Measurements from ENCODE around the gene DAPK3. TPM values are rescaled to one million over a fixed set of nuclear protein-coding genes. Genes with fewer than 3 reads are reported as not detected.
"Not testable (repeated sequence)": the region's sequence is repeated elsewhere in the genome, so short reads cannot be mapped to it uniquely, and the experiment has no call there.

The DAPK3 gene
- total and polyA plus RNA-seq, 2 experiments from 2014 or later = 103 to 140 TPM

- H3K36me3 ChIP-seq (replicated peaks; ENCODE audit: insufficient read depth, low read depth) = no peaks in the 10 kb centered on the region
- H4K20me1 ChIP-seq (ENCODE audit: insufficient read depth, poor library complexity, severe bottlenecking) = peaks cover 64% of the 10 kb centered on the region
- H3K9me2 ChIP-seq (replicated peaks; ENCODE audit: insufficient read depth) = no peaks in the 10 kb centered on the region
- no peak overlapping the region for H3K4me3 ChIP-seq
- peak; percentile 21 for DNase-seq (ENCODE audit: low spot score)
- WGBS (ENCODE audit: low lambda C conversion rate, missing lambda C conversion rate) = 63% methylated on average over 24 of the region's 24 CpGs
- no peak for TF ChIP-seq CTCF (IDR thresholded peaks at IDR 0.05; ENCODE audit: poor library complexity)
- TF ChIP-seq EZH2 (IDR thresholded peaks at IDR 0.05; ENCODE audit: borderline replicate concordance) = no peak
- no peak for TF ChIP-seq EZH2phosphoT487 (IDR thresholded peaks at IDR 0.05; ENCODE audit: low read depth, severe bottlenecking, unreplicated experiment)
- peaks cover 36% of the 10 kb centered on the region for H3K4me1 ChIP-seq (ENCODE audit: insufficient read depth)
- H3K9me3 ChIP-seq (ENCODE audit: low read depth) = no peaks in the 10 kb centered on the region
- no peak overlapping the region for H2AFZ ChIP-seq
- H3K27ac ChIP-seq = no peak overlapping the region
- peaks cover 80% of the 10 kb centered on the region for H3K79me2 ChIP-seq
- no peaks in the 10 kb centered on the region for H3K27me3 ChIP-seq
- H3K4me2 ChIP-seq = peak overlapping the region; percentile 98
Measured at GRCh38 chr19:4009990-4010807, 39.3 kb upstream of the DAPK3 start.

- Histone ChIP-seq H2AFZ (peak overlapping the region; percentile 60), H3K9me3 (ENCODE audit: low read depth) (no peaks in the 10 kb centered on the region), H3K4me1 (ENCODE audit: insufficient read depth) (peaks cover 33% of the 10 kb centered on the region), H3K27ac (peak overlapping the region; percentile 68), H3K9me2 (replicated peaks; ENCODE audit: insufficient read depth) (no peaks in the 10 kb centered on the region), H3K4me2 (peak overlapping the region; percentile 98), H3K36me3 (replicated peaks; ENCODE audit: insufficient read depth, low read depth) (no peaks in the 10 kb centered on the region), H4K20me1 (ENCODE audit: insufficient read depth, poor library complexity, severe bottlenecking) (peaks cover 48% of the 10 kb centered on the region), H3K4me3 (peak overlapping the region; percentile 91), H3K27me3 (no peaks in the 10 kb centered on the region), H3K79me2 (peaks cover 58% of the 10 kb centered on the region)
- TF ChIP-seq EZH2phosphoT487 (IDR thresholded peaks at IDR 0.05; ENCODE audit: low read depth, severe bottlenecking, unreplicated experiment) (no peak), CTCF (IDR thresholded peaks at IDR 0.05; ENCODE audit: poor library complexity) (no peak), EZH2 (IDR thresholded peaks at IDR 0.05; ENCODE audit: borderline replicate concordance) (no peak)
- DNase-seq (ENCODE audit: low spot score) = peak; percentile 63
- 1% methylated on average over 23 of the region's 55 CpGs for WGBS (ENCODE audit: low lambda C conversion rate, missing lambda C conversion rate)
Measured at GRCh38 chr19:4007836-4008539, 37.1 kb upstream of the DAPK3 start.

- peaks cover 51% of the 10 kb centered on the region for H3K79me2 ChIP-seq
- peak within 1 kb of the TSS; percentile 91 for H3K4me3 ChIP-seq
- no peaks in the 10 kb centered on the region for H3K27me3 ChIP-seq
- WGBS (ENCODE audit: low lambda C conversion rate, missing lambda C conversion rate) = under 1% methylated on average over 51 of the region's 91 CpGs
- peaks cover 41% of the 10 kb centered on the region for H4K20me1 ChIP-seq (ENCODE audit: insufficient read depth, poor library complexity, severe bottlenecking)
- H3K4me1 ChIP-seq (ENCODE audit: insufficient read depth) = peaks cover 33% of the 10 kb centered on the region
- TF ChIP-seq EZH2 (IDR thresholded peaks at IDR 0.05; ENCODE audit: borderline replicate concordance) (no peak), EZH2phosphoT487 (IDR thresholded peaks at IDR 0.05; ENCODE audit: low read depth, severe bottlenecking, unreplicated experiment) (no peak), CTCF (IDR thresholded peaks at IDR 0.05; ENCODE audit: poor library complexity) (no peak)
- peak; percentile 100 for DNase-seq (ENCODE audit: low spot score)
- peak within 1 kb of the TSS; percentile 82 for H3K27ac ChIP-seq
- no peaks in the 10 kb centered on the region for H3K9me2 ChIP-seq (replicated peaks; ENCODE audit: insufficient read depth)
- H3K4me2 ChIP-seq = peak within 1 kb of the TSS; percentile 98
- no peaks in the 10 kb centered on the region for H3K36me3 ChIP-seq (replicated peaks; ENCODE audit: insufficient read depth, low read depth)
- H2AFZ ChIP-seq = peak within 1 kb of the TSS; percentile 90
- no peaks in the 10 kb centered on the region for H3K9me3 ChIP-seq (ENCODE audit: low read depth)
Measured at GRCh38 chr19:4007021-4007835, 36.3 kb upstream of the DAPK3 start, which contains the start of gene PIAS4. TSS of gene PIAS4 (plus strand) at chr19:4007736. CDS start at chr19:4007761, 25 bp downstream.

- not testable (repeated sequence) for H2AFZ ChIP-seq; DNase-seq (ENCODE audit: low spot score); H3K4me3 ChIP-seq; H3K9me2 ChIP-seq (replicated peaks; ENCODE audit: insufficient read depth); H3K27ac ChIP-seq; H3K4me2 ChIP-seq; H3K9me3 ChIP-seq (ENCODE audit: low read depth); H3K36me3 ChIP-seq (replicated peaks; ENCODE audit: insufficient read depth, low read depth); H3K27me3 ChIP-seq
- peaks cover 24% of the 10 kb centered on the region for H3K4me1 ChIP-seq (ENCODE audit: insufficient read depth)
- WGBS (ENCODE audit: low lambda C conversion rate, missing lambda C conversion rate) = 92% methylated on average over 9 of the region's 9 CpGs
- peaks cover 37% of the 10 kb centered on the region for H3K79me2 ChIP-seq
- H4K20me1 ChIP-seq (ENCODE audit: insufficient read depth, poor library complexity, severe bottlenecking) = peaks cover 26% of the 10 kb centered on the region
Measured at GRCh38 chr19:4005436-4005835, 34.5 kb upstream of the DAPK3 start.

GRCh38 chr19:4000798-4001197, 29.9 kb upstream of the DAPK3 start:
- not testable (repeated sequence) for DNase-seq (ENCODE audit: low spot score); H3K4me1 ChIP-seq (ENCODE audit: insufficient read depth); H3K4me2 ChIP-seq; H3K79me2 ChIP-seq; H3K9me3 ChIP-seq (ENCODE audit: low read depth); H3K4me3 ChIP-seq; H3K27ac ChIP-seq; H4K20me1 ChIP-seq (ENCODE audit: insufficient read depth, poor library complexity, severe bottlenecking); H3K9me2 ChIP-seq (replicated peaks; ENCODE audit: insufficient read depth); H3K36me3 ChIP-seq (replicated peaks; ENCODE audit: insufficient read depth, low read depth); H2AFZ ChIP-seq; H3K27me3 ChIP-seq
- 88% methylated on average over 5 of the region's 5 CpGs for WGBS (ENCODE audit: low lambda C conversion rate, missing lambda C conversion rate)

Measured in hepatocyte (in vitro differentiated cells).